Measurements from ENCODE around the gene ACP5. TPM values are rescaled to one million over a fixed set of nuclear protein-coding genes. Genes with fewer than 3 reads are reported as not detected.

Gene ACP5
- total RNA-seq, 6 experiments from 2014 or later = 10.4 to 28.5 (median 21.5) TPM

- no peak for DNase-seq
- Histone ChIP-seq H3K27ac (no peak overlapping the region), H3K27me3 (peaks cover 0 to 9% of the 10 kb centered on the region in 2 donors), H3K9me3 (no peaks in the 10 kb centered on the region), H3K4me1 (no peaks in the 10 kb centered on the region), H3K36me3 (no peaks in the 10 kb centered on the region), H3K4me3 (no peak overlapping the region)
- no peak for ATAC-seq
- TF ChIP-seq CTCF (IDR thresholded peaks at IDR 0.05) = no peak
- TF ChIP-seq POLR2A (IDR thresholded peaks at IDR 0.05) = no peak
- 18% methylated on average over 11 of the region's 36 CpGs for WGBS (ENCODE audit: insufficient coverage, low coverage, low lambda C conversion rate, missing lambda C conversion rate)
- intact Hi-C loops (cut with DNase I) = no loop called here
Measured at GRCh38 chr19:11539495-11540365, 37.7 kb downstream of the ACP5 start.

- no peak within 1 kb of the TSS for H3K27ac ChIP-seq
- peak in 1 of 4 donors; percentile 11 for ATAC-seq
- TF ChIP-seq POLR2A (IDR thresholded peaks at IDR 0.05) = no peak
- TF ChIP-seq CTCF (IDR thresholded peaks at IDR 0.05) = no peak
- intact Hi-C loops (cut with DNase I) = no loop called here
- no peak within 1 kb of the TSS for H3K4me3 ChIP-seq
- no peaks in the 10 kb centered on the region for H3K4me1 ChIP-seq
- H3K9me3 ChIP-seq = no peaks in the 10 kb centered on the region
- WGBS (ENCODE audit: insufficient coverage, low coverage, low lambda C conversion rate, missing lambda C conversion rate) = 22% methylated on average over 13 of the region's 21 CpGs
- H3K27me3 ChIP-seq = peaks cover 0 to 9% of the 10 kb centered on the region in 2 donors
- no peak for DNase-seq
- H3K36me3 ChIP-seq = no peaks in the 10 kb centered on the region
Measured at GRCh38 chr19:11538232-11539036, 39.0 kb downstream of the ACP5 start, which contains the start of gene CNN1. CNN1 (plus strand) TSS chr19:11538851; CDS start chr19:11538928, 77 bp downstream.

- 34% methylated on average over 22 of the region's 54 CpGs for WGBS (ENCODE audit: insufficient coverage, low coverage, low lambda C conversion rate, missing lambda C conversion rate)
- ATAC-seq (peak; percentile 85 to 96 (median 88)), DNase-seq (peak; percentile 85 to 89 (median 87))
- Histone ChIP-seq H3K27me3 (peaks cover 0 to 9% of the 10 kb centered on the region in 2 donors), H3K4me1 (no peaks in the 10 kb centered on the region), H3K9me3 (no peaks in the 10 kb centered on the region), H3K36me3 (no peaks in the 10 kb centered on the region), H3K4me3 (peak overlapping the region; percentile 14 to 35 (median 26)), H3K27ac (peak overlapping the region; percentile 53 to 64 (median 59))
- intact Hi-C loops (cut with DNase I) = no loop called here
- TF ChIP-seq POLR2A (IDR thresholded peaks at IDR 0.05) (peak; percentile 42), CTCF (IDR thresholded peaks at IDR 0.05) (peak; percentile 84 to 94 (median 86))
Measured at GRCh38 chr19:11535792-11536595, 41.5 kb downstream of the ACP5 start.

GRCh38 chr19:11534948-11535347 is 42.5 kb downstream of the ACP5 start:
- no peaks in the 10 kb centered on the region for H3K36me3 ChIP-seq
- H3K4me3 ChIP-seq = no peak overlapping the region
- H3K4me1 ChIP-seq = no peaks in the 10 kb centered on the region
- H3K27ac ChIP-seq = no peak overlapping the region
- ATAC-seq (no peak), DNase-seq (no peak)
- H3K9me3 ChIP-seq = no peaks in the 10 kb centered on the region
- WGBS (ENCODE audit: insufficient coverage, low coverage, low lambda C conversion rate, missing lambda C conversion rate) = 51% methylated on average over 5 of the region's 5 CpGs
- H3K27me3 ChIP-seq = peaks cover 0 to 9% of the 10 kb centered on the region in 2 donors
- intact Hi-C loops (cut with DNase I) = no loop called here
- TF ChIP-seq POLR2A (IDR thresholded peaks at IDR 0.05) (no peak), CTCF (IDR thresholded peaks at IDR 0.05) (no peak)
